GM23338 (cell line): ENCODE results near the gene ARHGAP32. TPM values are rescaled to one million over a fixed set of nuclear protein-coding genes. Genes with fewer than 3 reads are reported as not detected.

Experiments
- ATAC-seq: fragments of 200-7000 bp; cut with Tn5 transposase; 3 replicates; pipeline ENCODE4 v1.9.1; 2020
- DNase-seq: peaks from one replicate; pipeline ENCODE4 v3.0.0-alpha.2; 2015; ENCODE audit warnings: low spot score
- H2AFZ ChIP-seq: fragments of 200-600 bp; sonication (generic); 2 replicates; pipeline ENCODE4 v1.8.0; 2016; ENCODE audit warnings: antibody characterized with exemption, mild to moderate bottlenecking, moderate library complexity
- H3F3A ChIP-seq: fragments of 200-600 bp; sonication (generic); replicated peaks from 2 replicates; pipeline ENCODE4 v1.8.0; 2017; ENCODE audit warnings: antibody characterized with exemption, mixed run types, low read depth
- H3K27ac ChIP-seq: fragments of 200-600 bp; sonication (generic); 2 replicates; pipeline ENCODE4 v1.6.1; 2016; ENCODE audit warnings: low read depth
- H3K27me3 ChIP-seq: fragments of 200-600 bp; sonication (generic); 2 replicates; pipeline ENCODE4 v1.8.0; 2016; ENCODE audit warnings: mild to moderate bottlenecking, mixed run types, moderate library complexity; ENCODE audit not compliant: insufficient read depth
- H3K36me3 ChIP-seq: fragments of 200-600 bp; sonication (generic); 2 replicates; pipeline ENCODE4 v1.8.0; 2016; ENCODE audit warnings: mild to moderate bottlenecking; ENCODE audit not compliant: insufficient read depth
- H3K4me1 ChIP-seq: fragments of 200-600 bp; sonication (generic); 2 replicates; pipeline ENCODE4 v1.8.0; 2016; ENCODE audit warnings: mild to moderate bottlenecking, moderate library complexity; ENCODE audit not compliant: insufficient read depth
- H3K4me2 ChIP-seq: fragments of 200-600 bp; sonication (generic); 2 replicates; pipeline ENCODE4 v1.7.1; 2017; ENCODE audit warnings: mixed run types
- H3K4me3 ChIP-seq: fragments of 200-600 bp; sonication (generic); 2 replicates; pipeline ENCODE4 v1.6.1; 2016; ENCODE audit warnings: mixed run types
- H3K79me2 ChIP-seq: fragments of 200-600 bp; sonication (generic); replicated peaks from 2 replicates; pipeline ENCODE4 v1.8.0; 2017; ENCODE audit warnings: mild to moderate bottlenecking; ENCODE audit not compliant: insufficient read depth
- H3K9me2 ChIP-seq: fragments of 200-600 bp; sonication (generic); 2 replicates; pipeline ENCODE4 v1.8.0; 2017; ENCODE audit not compliant: insufficient read depth
- H4K20me1 ChIP-seq: fragments of 200-600 bp; sonication (generic); replicated peaks from 2 replicates; pipeline ENCODE4 v1.8.0; 2017; ENCODE audit warnings: mild to moderate bottlenecking; ENCODE audit not compliant: insufficient read depth
- H3K27ac Mint-ChIP-seq: 2 replicates; pipeline ENCODE4 v1.8.0; 2020; ENCODE audit warnings: inconsistent platforms, mild to moderate bottlenecking, moderate library complexity, mixed read lengths
- H3K27me3 Mint-ChIP-seq: 3 replicates; pipeline ENCODE4 v1.8.0; 2022; ENCODE audit warnings: low read depth, mild to moderate bottlenecking, moderate library complexity, mixed read lengths, inconsistent platforms; ENCODE audit not compliant: insufficient read depth, poor library complexity
- H3K36me3 Mint-ChIP-seq: 3 replicates; pipeline ENCODE4 v1.8.0; 2021; ENCODE audit warnings: low read depth, mild to moderate bottlenecking, inconsistent platforms, moderate library complexity, mixed read lengths
- H3K4me1 Mint-ChIP-seq: 3 replicates; pipeline ENCODE4 v1.8.0; 2020; ENCODE audit warnings: mild to moderate bottlenecking, inconsistent platforms, mixed read lengths
- H3K4me3 Mint-ChIP-seq: 3 replicates; pipeline ENCODE4 v1.8.0; 2021; ENCODE audit warnings: moderate library complexity, mild to moderate bottlenecking, inconsistent platforms, mixed read lengths
- H3K9me3 Mint-ChIP-seq: 3 replicates; pipeline ENCODE4 v1.8.0; 2020; ENCODE audit warnings: moderate library complexity, mild to moderate bottlenecking, inconsistent platforms, mixed read lengths
- CREB1 ChIP-seq: fragments of 250-450 bp; sonication (Bioruptor Pico); IDR thresholded peaks from 2 replicates; pipeline ENCODE4 v1.5.0; 2020; ENCODE audit warnings: low read depth, mild to moderate bottlenecking, moderate library complexity
- EZH2 ChIP-seq: fragments of 200-600 bp; sonication (generic); IDR thresholded peaks from one replicate; pipeline ENCODE4 v1.8.0; 2017; ENCODE audit warnings: antibody characterized with exemption, mild to moderate bottlenecking, low read depth; ENCODE audit not compliant: unreplicated experiment
- JUNB ChIP-seq: IDR thresholded peaks from one replicate; pipeline ENCODE4 v1.6.1; 2016; ENCODE audit warnings: antibody characterized with exemption; ENCODE audit not compliant: unreplicated experiment
- NANOG ChIP-seq: IDR thresholded peaks from 2 replicates; pipeline ENCODE4 v1.6.1; 2016; ENCODE audit warnings: antibody characterized with exemption, borderline replicate concordance
- POLR2AphosphoS5 ChIP-seq: IDR thresholded peaks from 2 replicates; pipeline ENCODE4 v1.6.1; 2016; ENCODE audit warnings: antibody characterized with exemption, low read depth
- ZNF114 ChIP-seq: fragments of 250-450 bp; sonication (Bioruptor Pico); IDR thresholded peaks from 2 replicates; pipeline ENCODE4 v1.5.0; 2020; ENCODE audit warnings: mild to moderate bottlenecking, moderate library complexity
- ZNF331 ChIP-seq: fragments of 250-450 bp; sonication (Bioruptor Pico); IDR thresholded peaks from 2 replicates; pipeline ENCODE4 v1.5.0; 2020; ENCODE audit warnings: low read depth, mild to moderate bottlenecking, moderate library complexity
- polyA plus RNA-seq: library from polyadenylated mRNA; unstranded; fragments of >200 nt; fragmentation: Nextera tagmentation; extraction: Ambion mirVana; gene quantifications from 2 replicates; pipeline ENCODE4 v1.2.1, GENCODE V29; 2016
- total RNA-seq: library from RNA; depleted of rRNA; stranded (reverse); fragments of >200 nt; shearing (Covaris generic); gene quantifications from 2 replicates; pipeline ENCODE4 v1.2.3, GENCODE V29; 2014
- TF ChIP-seq, protein P1 (sequence below), 2 experiments: fragments of 200-600 bp in 1 of 2; sonication (generic) in 1 of 2; conservative IDR thresholded peaks; 2 replicates each; pipeline versions ENCODE4 v1.5.1 to v1.6.1; 2016 to 2017; ENCODE audit warnings: antibody characterized with exemption in 2 of 2, low read depth in 2 of 2, mild to moderate bottlenecking in 2 of 2, moderate library complexity in 1 of 2
- TF ChIP-seq, protein P2 (sequence below): IDR thresholded peaks from one replicate; pipeline ENCODE4 v1.6.1; 2018; ENCODE audit warnings: antibody characterized with exemption; ENCODE audit not compliant: unreplicated experiment
- TF ChIP-seq, protein P3 (sequence below): fragments of 250-450 bp; sonication (Bioruptor Pico); IDR thresholded peaks from 2 replicates; pipeline ENCODE4 v1.5.0; 2020; ENCODE audit warnings: mild to moderate bottlenecking, moderate library complexity

The ARHGAP32 gene
- total and polyA plus RNA-seq, 2 experiments from 2014 or later: 3.9 to 17.2 TPM

DNA sequence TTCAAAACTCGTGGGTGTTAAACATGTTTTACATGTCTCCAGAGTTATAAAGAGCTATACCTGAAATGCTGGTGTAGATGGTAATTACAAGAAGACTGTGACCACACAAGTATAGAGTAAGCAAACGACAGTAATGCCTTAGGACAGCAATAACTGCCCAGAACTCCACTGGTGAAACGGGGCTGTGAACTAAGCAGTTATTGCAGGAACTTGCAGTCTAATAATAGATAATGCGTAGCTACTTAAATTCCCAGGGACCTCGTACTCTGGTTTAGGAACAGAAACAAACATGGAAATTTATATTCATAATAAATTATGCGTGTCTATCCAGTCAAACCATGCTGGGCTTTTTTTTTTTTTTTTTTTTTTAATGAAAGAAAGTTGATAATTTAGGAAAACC lies 224.5 kb downstream of the ARHGAP32 start:
- no peak overlapping the region for H3K4me3 Mint-ChIP-seq
- no peaks in the 10 kb centered on the region for H3K36me3 ChIP-seq
- no peaks in the 10 kb centered on the region for H3K9me3 Mint-ChIP-seq
- ATAC-seq: no peak
- H3K27ac Mint-ChIP-seq: no peak overlapping the region
- H3F3A ChIP-seq: no peaks in the 10 kb centered on the region
- peaks cover 3% of the 10 kb centered on the region; the same call in 1 of the 2 replicates for H4K20me1 ChIP-seq
- TF ChIP-seq ZNF114 (CRISPR knock-in tag) (no peak), POLR2AphosphoS5 (no peak), NANOG (no peak)
- no peaks in the 10 kb centered on the region for H3K27me3 Mint-ChIP-seq
- H3K36me3 Mint-ChIP-seq: peaks cover 14% of the 10 kb centered on the region; the same call in 2 of the 3 replicates
- H3K27me3 ChIP-seq: no peaks in the 10 kb centered on the region
- H3K4me2 ChIP-seq: no peak overlapping the region
- H3K79me2 ChIP-seq: no peaks in the 10 kb centered on the region
- H3K4me1 ChIP-seq: no peaks in the 10 kb centered on the region
- no peaks in the 10 kb centered on the region for H3K9me2 ChIP-seq
- H2AFZ ChIP-seq: no peak overlapping the region
- no peak overlapping the region for H3K4me3 ChIP-seq
- peaks cover 9% of the 10 kb centered on the region; the same call in 2 of the 3 replicates for H3K4me1 Mint-ChIP-seq
- H3K27ac ChIP-seq: no peak overlapping the region
- no peak for DNase-seq

DNA sequence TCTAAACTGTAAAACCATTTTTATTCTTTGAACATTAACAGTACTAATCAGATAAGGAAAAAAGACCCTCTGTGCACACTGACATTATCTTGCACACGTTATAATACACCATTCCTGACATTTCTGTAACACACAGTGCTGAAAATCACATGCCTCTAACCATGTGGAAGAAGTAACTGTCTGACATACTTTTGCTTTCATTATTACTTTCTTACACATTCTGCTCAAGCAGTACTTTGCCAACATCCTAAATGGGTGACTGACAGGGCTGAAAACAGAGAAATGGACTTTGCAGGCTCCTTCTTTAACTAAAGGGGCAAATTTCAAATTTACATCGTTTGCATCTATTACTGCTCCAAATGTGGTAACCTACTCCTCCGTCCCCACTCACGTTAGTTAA lies 226.6 kb downstream of the ARHGAP32 start:
- Histone ChIP-seq H3K4me1 (no peaks in the 10 kb centered on the region), H3K27me3 (no peaks in the 10 kb centered on the region), H3K4me2 (no peak overlapping the region), H2AFZ (no peak overlapping the region), H3K36me3 (no peaks in the 10 kb centered on the region), H3K4me3 (no peak overlapping the region), H3K79me2 (no peaks in the 10 kb centered on the region), H3K9me2 (no peaks in the 10 kb centered on the region), H4K20me1 (peaks cover 8% of the 10 kb centered on the region; the same call in 1 of the 2 replicates), H3F3A (no peaks in the 10 kb centered on the region), H3K27ac (no peak overlapping the region)
- H3K4me3 Mint-ChIP-seq: no peak overlapping the region
- ATAC-seq: no peak
- peaks cover 10% of the 10 kb centered on the region; the same call in 2 of the 3 replicates for H3K36me3 Mint-ChIP-seq
- no peaks in the 10 kb centered on the region for H3K27me3 Mint-ChIP-seq
- peaks cover 9% of the 10 kb centered on the region; the same call in 2 of the 3 replicates for H3K4me1 Mint-ChIP-seq
- H3K9me3 Mint-ChIP-seq: no peaks in the 10 kb centered on the region
- DNase-seq: no peak
- no peak overlapping the region for H3K27ac Mint-ChIP-seq
- no peak for TF ChIP-seq EZH2
- TF ChIP-seq CREB1: no peak
- TF ChIP-seq, protein P1, sequence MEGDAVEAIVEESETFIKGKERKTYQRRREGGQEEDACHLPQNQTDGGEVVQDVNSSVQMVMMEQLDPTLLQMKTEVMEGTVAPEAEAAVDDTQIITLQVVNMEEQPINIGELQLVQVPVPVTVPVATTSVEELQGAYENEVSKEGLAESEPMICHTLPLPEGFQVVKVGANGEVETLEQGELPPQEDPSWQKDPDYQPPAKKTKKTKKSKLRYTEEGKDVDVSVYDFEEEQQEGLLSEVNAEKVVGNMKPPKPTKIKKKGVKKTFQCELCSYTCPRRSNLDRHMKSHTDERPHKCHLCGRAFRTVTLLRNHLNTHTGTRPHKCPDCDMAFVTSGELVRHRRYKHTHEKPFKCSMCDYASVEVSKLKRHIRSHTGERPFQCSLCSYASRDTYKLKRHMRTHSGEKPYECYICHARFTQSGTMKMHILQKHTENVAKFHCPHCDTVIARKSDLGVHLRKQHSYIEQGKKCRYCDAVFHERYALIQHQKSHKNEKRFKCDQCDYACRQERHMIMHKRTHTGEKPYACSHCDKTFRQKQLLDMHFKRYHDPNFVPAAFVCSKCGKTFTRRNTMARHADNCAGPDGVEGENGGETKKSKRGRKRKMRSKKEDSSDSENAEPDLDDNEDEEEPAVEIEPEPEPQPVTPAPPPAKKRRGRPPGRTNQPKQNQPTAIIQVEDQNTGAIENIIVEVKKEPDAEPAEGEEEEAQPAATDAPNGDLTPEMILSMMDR (conservative IDR thresholded peaks at IDR 0.05; ENCODE audit: low read depth in 2 of 2): no peak
- TF ChIP-seq NANOG: no peak
- TF ChIP-seq, protein P2, sequence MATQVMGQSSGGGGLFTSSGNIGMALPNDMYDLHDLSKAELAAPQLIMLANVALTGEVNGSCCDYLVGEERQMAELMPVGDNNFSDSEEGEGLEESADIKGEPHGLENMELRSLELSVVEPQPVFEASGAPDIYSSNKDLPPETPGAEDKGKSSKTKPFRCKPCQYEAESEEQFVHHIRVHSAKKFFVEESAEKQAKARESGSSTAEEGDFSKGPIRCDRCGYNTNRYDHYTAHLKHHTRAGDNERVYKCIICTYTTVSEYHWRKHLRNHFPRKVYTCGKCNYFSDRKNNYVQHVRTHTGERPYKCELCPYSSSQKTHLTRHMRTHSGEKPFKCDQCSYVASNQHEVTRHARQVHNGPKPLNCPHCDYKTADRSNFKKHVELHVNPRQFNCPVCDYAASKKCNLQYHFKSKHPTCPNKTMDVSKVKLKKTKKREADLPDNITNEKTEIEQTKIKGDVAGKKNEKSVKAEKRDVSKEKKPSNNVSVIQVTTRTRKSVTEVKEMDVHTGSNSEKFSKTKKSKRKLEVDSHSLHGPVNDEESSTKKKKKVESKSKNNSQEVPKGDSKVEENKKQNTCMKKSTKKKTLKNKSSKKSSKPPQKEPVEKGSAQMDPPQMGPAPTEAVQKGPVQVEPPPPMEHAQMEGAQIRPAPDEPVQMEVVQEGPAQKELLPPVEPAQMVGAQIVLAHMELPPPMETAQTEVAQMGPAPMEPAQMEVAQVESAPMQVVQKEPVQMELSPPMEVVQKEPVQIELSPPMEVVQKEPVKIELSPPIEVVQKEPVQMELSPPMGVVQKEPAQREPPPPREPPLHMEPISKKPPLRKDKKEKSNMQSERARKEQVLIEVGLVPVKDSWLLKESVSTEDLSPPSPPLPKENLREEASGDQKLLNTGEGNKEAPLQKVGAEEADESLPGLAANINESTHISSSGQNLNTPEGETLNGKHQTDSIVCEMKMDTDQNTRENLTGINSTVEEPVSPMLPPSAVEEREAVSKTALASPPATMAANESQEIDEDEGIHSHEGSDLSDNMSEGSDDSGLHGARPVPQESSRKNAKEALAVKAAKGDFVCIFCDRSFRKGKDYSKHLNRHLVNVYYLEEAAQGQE: no peak
- TF ChIP-seq JUNB: no peak
- no peak for TF ChIP-seq ZNF114 (CRISPR knock-in tag)
- TF ChIP-seq ZNF331: no peak
- TF ChIP-seq, protein P3, sequence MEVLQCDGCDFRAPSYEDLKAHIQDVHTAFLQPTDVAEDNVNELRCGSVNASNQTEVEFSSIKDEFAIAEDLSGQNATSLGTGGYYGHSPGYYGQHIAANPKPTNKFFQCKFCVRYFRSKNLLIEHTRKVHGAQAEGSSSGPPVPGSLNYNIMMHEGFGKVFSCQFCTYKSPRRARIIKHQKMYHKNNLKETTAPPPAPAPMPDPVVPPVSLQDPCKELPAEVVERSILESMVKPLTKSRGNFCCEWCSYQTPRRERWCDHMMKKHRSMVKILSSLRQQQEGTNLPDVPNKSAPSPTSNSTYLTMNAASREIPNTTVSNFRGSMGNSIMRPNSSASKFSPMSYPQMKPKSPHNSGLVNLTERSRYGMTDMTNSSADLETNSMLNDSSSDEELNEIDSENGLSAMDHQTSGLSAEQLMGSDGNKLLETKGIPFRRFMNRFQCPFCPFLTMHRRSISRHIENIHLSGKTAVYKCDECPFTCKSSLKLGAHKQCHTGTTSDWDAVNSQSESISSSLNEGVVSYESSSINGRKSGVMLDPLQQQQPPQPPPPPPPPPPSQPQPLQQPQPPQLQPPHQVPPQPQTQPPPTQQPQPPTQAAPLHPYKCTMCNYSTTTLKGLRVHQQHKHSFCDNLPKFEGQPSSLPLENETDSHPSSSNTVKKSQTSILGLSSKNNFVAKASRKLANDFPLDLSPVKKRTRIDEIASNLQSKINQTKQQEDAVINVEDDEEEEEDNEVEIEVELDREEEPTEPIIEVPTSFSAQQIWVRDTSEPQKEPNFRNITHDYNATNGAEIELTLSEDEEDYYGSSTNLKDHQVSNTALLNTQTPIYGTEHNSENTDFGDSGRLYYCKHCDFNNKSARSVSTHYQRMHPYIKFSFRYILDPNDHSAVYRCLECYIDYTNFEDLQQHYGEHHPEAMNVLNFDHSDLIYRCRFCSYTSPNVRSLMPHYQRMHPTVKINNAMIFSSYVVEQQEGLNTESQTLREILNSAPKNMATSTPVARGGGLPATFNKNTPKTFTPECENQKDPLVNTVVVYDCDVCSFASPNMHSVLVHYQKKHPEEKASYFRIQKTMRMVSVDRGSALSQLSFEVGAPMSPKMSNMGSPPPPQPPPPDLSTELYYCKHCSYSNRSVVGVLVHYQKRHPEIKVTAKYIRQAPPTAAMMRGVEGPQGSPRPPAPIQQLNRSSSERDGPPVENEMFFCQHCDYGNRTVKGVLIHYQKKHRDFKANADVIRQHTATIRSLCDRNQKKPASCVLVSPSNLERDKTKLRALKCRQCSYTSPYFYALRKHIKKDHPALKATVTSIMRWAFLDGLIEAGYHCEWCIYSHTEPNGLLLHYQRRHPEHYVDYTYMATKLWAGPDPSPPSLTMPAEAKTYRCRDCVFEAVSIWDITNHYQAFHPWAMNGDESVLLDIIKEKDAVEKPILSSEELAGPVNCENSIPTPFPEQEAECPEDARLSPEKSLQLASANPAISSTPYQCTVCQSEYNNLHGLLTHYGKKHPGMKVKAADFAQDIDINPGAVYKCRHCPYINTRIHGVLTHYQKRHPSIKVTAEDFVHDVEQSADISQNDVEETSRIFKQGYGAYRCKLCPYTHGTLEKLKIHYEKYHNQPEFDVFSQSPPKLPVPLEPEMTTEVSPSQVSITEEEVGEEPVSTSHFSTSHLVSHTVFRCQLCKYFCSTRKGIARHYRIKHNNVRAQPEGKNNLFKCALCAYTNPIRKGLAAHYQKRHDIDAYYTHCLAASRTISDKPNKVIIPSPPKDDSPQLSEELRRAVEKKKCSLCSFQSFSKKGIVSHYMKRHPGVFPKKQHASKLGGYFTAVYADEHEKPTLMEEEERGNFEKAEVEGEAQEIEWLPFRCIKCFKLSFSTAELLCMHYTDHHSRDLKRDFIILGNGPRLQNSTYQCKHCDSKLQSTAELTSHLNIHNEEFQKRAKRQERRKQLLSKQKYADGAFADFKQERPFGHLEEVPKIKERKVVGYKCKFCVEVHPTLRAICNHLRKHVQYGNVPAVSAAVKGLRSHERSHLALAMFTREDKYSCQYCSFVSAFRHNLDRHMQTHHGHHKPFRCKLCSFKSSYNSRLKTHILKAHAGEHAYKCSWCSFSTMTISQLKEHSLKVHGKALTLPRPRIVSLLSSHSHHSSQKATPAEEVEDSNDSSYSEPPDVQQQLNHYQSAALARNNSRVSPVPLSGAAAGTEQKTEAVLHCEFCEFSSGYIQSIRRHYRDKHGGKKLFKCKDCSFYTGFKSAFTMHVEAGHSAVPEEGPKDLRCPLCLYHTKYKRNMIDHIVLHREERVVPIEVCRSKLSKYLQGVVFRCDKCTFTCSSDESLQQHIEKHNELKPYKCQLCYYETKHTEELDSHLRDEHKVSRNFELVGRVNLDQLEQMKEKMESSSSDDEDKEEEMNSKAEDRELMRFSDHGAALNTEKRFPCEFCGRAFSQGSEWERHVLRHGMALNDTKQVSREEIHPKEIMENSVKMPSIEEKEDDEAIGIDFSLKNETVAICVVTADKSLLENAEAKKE: no peak
- TF ChIP-seq POLR2AphosphoS5: no peak
